ENCODE data around the gene CEBPE.

Gene CEBPE

DNA sequence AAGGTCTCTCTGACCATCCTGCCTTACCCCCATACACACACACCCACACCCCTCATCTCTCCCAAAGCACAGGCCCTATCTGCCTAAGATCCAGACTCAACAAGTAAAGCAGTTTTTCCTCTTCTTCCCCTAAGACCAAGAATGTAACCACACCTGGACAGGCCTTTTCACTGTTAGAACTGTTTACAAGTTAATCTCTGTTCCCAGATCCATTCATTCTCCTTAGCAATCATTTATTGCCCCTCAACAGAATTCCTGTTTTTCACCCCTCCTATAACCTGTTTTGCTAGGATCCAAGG, 12.4 kb downstream of the CEBPE start:
- Histone ChIP-seq H3K36me3 (ENCODE audit: low read depth) (no peaks in the 10 kb centered on the region), H3K27me3 (ENCODE audit: insufficient read depth, poor library complexity, severe bottlenecking) (no peaks in the 10 kb centered on the region), H3K9me3 (ENCODE audit: severe bottlenecking) (no peaks in the 10 kb centered on the region), H3K27ac (ENCODE audit: poor library complexity, severe bottlenecking) (no peak overlapping the region), H3K4me3 (ENCODE audit: severe bottlenecking) (no peak overlapping the region), H3K4me1 (ENCODE audit: insufficient read depth, poor library complexity, severe bottlenecking) (no peaks in the 10 kb centered on the region)
- no peak for TF ChIP-seq CTCF (IDR thresholded peaks at IDR 0.05; ENCODE audit: poor library complexity, severe bottlenecking)
- DNase-seq (ENCODE audit: low spot score), result no peak
- no peak for ATAC-seq (ENCODE audit: low read depth)

DNA sequence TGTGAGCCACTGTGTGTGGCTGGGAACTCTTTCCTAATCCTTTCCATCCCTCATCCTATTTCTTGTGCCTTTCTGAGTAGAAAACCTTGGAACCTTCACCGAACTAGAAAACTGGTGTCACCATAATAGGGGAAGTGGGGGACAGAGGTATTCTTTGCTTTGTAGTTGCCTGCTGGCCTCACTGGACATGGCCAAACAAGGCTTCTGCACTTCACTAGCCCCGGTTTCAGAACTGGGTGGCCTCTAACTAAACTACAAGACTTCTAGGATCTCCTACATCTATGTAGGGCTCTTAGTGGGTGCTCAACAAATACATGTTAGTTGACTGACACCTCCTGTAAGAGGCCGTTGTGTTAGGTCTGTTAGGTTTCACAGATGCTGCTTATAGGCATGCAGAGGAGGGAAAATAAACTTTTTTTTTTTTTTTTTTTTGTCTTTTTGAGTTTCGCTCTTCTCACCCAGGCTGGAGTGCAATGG, 13.7 kb downstream of the CEBPE start:
- no peaks in the 10 kb centered on the region for H3K9me3 ChIP-seq (ENCODE audit: severe bottlenecking)
- DNase-seq (ENCODE audit: low spot score) (no peak), ATAC-seq (ENCODE audit: low read depth) (no peak)
- no peaks in the 10 kb centered on the region for H3K36me3 ChIP-seq (ENCODE audit: low read depth)
- TF ChIP-seq CTCF (IDR thresholded peaks at IDR 0.05; ENCODE audit: poor library complexity, severe bottlenecking), result no peak
- H3K27me3 ChIP-seq (ENCODE audit: insufficient read depth, poor library complexity, severe bottlenecking), result no peaks in the 10 kb centered on the region
- H3K4me3 ChIP-seq (ENCODE audit: severe bottlenecking), result no peak overlapping the region
- no peak overlapping the region for H3K27ac ChIP-seq (ENCODE audit: poor library complexity, severe bottlenecking)
- no peaks in the 10 kb centered on the region for H3K4me1 ChIP-seq (ENCODE audit: insufficient read depth, poor library complexity, severe bottlenecking)

DNA sequence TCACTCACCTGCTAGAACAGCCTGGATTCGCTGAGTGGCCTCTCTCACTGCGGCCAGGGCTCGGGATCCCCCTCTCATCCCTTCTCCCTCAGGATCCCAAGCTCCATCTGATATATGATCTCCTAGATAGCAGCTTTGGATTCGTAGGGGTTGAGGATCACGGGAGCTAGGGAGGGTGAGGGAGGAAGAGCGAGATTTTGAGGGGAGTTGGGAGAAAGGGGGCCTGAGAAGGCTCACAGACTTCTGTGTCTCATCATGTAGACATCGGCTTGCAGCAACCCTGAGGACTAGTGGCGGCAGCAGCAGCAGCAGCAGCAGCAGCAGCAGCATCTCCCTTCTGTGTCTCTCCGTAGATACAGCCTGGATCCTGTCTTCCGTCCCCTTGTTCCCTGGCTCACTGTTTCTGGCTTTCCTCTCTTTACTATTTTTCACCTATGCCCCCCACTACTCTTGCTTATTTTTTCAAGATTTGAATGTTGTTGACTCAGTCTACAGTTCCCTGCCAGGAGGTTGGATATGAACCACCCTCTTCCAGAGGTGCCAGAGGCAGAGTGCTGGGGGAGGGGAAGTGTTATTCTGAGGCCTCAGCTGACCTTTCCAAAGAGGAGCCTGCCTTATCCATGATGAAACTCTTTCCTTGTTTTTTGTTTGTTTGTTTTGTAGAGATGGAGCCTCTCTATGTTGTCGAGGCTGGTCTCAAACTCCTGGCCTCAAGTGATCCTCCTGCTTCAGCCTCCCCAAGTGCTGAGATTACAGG, 14.3 kb downstream of the CEBPE start, which contains the start of gene CIROP:
Gene CIROP, minus strand, starts transcription at position 399 of the 757 bp plus-strand sequence. Its CDS starts 69 bp downstream, at position 330.
- no peak for TF ChIP-seq CTCF (IDR thresholded peaks at IDR 0.05; ENCODE audit: poor library complexity, severe bottlenecking)
- Histone ChIP-seq H3K9me3 (ENCODE audit: severe bottlenecking) (no peaks in the 10 kb centered on the region), H3K27me3 (ENCODE audit: insufficient read depth, poor library complexity, severe bottlenecking) (no peaks in the 10 kb centered on the region), H3K36me3 (ENCODE audit: low read depth) (no peaks in the 10 kb centered on the region), H3K27ac (ENCODE audit: poor library complexity, severe bottlenecking) (no peak within 1 kb of the TSS), H3K4me3 (ENCODE audit: severe bottlenecking) (no peak within 1 kb of the TSS), H3K4me1 (ENCODE audit: insufficient read depth, poor library complexity, severe bottlenecking) (no peaks in the 10 kb centered on the region)
- no peak for DNase-seq (ENCODE audit: low spot score)
- no peak for ATAC-seq (ENCODE audit: low read depth)

DNA sequence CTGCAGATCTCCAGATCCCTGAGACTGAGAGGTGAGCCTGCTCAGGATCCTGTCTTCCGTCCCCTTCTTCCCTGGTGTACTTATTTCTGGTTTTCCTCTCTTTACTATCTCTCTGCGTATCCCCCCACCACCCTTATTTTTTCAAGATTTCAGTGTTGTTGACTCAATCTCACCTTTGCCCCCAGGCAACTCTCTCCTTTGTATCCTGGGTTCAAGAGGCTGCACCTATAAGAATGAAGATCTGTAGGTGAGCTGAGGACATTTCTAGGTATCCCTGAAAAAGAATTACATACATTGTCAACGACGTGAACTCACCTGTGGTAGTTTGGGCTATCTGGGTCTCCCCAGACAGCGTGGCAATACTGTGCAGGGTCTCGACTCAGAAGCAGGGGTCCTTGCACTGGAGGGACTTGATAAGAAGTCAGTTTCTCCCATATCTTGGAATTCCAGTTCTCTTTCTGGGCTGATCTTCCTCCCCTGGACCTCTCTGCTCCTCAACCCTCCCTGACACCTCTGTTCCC, 14.9 kb downstream of the CEBPE start:
- peaks cover 2% of the 10 kb centered on the region for H3K36me3 ChIP-seq (ENCODE audit: low read depth)
- no peaks in the 10 kb centered on the region for H3K4me1 ChIP-seq (ENCODE audit: insufficient read depth, poor library complexity, severe bottlenecking)
- H3K27ac ChIP-seq (ENCODE audit: poor library complexity, severe bottlenecking), result no peak overlapping the region
- ATAC-seq (ENCODE audit: low read depth) (no peak), DNase-seq (ENCODE audit: low spot score) (no peak)
- no peaks in the 10 kb centered on the region for H3K27me3 ChIP-seq (ENCODE audit: insufficient read depth, poor library complexity, severe bottlenecking)
- TF ChIP-seq CTCF (IDR thresholded peaks at IDR 0.05; ENCODE audit: poor library complexity, severe bottlenecking), result no peak
- H3K9me3 ChIP-seq (ENCODE audit: severe bottlenecking), result no peaks in the 10 kb centered on the region
- H3K4me3 ChIP-seq (ENCODE audit: severe bottlenecking), result no peak overlapping the region

- Histone ChIP-seq H3K27ac (ENCODE audit: poor library complexity, severe bottlenecking) (no peak overlapping the region), H3K36me3 (ENCODE audit: low read depth) (peaks cover 7% of the 10 kb centered on the region), H3K9me3 (ENCODE audit: severe bottlenecking) (no peaks in the 10 kb centered on the region), H3K27me3 (ENCODE audit: insufficient read depth, poor library complexity, severe bottlenecking) (no peaks in the 10 kb centered on the region), H3K4me1 (ENCODE audit: insufficient read depth, poor library complexity, severe bottlenecking) (no peaks in the 10 kb centered on the region), H3K4me3 (ENCODE audit: severe bottlenecking) (no peak overlapping the region)
- DNase-seq (ENCODE audit: low spot score) (no peak), ATAC-seq (ENCODE audit: low read depth) (no peak)
- TF ChIP-seq CTCF (IDR thresholded peaks at IDR 0.05; ENCODE audit: poor library complexity, severe bottlenecking), result no peak
Observed at GRCh38 chr14:23103581-23103980, 15.5 kb downstream of the CEBPE start.
